Middle frontal gyrus (tissue), 1 donor: Measurements from ENCODE around the gene NAT14.

Source experiments
- DNase-seq: peaks from one replicate; pipeline ENCODE4 v3.0.0-alpha.2; 2015; ENCODE audit warnings: low spot score; ENCODE audit errors: extremely low spot score

NAT14 gene

GRCh38 chr19:55535173-55535964, 50.4 kb downstream of the NAT14 start:
- no peak for DNase-seq

- DNase-seq, result no peak
Measured at GRCh38 chr19:55535965-55536350, 51.0 kb downstream of the NAT14 start.

DNA sequence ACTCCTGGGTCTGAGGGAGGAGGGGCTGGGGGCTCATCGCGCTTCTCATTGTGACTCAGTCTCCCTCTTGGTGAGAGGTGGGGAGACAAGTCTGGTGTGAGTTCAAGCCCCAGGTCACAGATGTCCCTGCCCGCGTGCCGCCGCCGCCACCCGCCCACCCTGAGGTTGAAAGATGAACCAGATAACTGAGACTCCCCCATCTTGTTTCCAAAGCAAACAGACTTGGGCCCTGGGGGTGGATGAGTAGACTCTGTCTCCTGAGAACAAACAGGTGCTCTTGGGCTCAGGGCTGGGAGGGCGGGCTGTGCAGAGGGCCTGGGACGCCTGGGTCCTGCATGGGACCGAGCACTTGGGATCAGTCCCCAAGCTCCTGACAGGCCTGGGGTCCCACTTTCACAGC, 51.4 kb downstream of the NAT14 start:
- no peak for DNase-seq
